Right lobe of liver (tissue), 4 donors: Measurements from ENCODE around the gene C3orf20.

Experiments used
- POLR2A ChIP-seq: fragments of 450-650 bp; IDR thresholded peaks from one replicate; pipeline ENCODE4 v1.6.1; 2017; ENCODE audit warnings: antibody characterized with exemption, mild to moderate bottlenecking
- TF ChIP-seq, protein P1 (sequence below), 4 donors: fragments of 200-600 bp in 3 of 4; fragments of 450-650 bp in 1 of 4; IDR thresholded peaks; one replicate each; pipeline versions ENCODE4 v1.5.1 to v1.8.0; 2016 to 2022; ENCODE audit warnings: antibody characterized with exemption in 4 of 4, mild to moderate bottlenecking in 2 of 4
- donor health status: DM: no; HTN: no; CAD: no.
- donor health status: DM: no; HTN: no; CAD: no.
- donor health status: DM: no; HTN: yes; CAD: no.

- TF ChIP-seq, protein P1, sequence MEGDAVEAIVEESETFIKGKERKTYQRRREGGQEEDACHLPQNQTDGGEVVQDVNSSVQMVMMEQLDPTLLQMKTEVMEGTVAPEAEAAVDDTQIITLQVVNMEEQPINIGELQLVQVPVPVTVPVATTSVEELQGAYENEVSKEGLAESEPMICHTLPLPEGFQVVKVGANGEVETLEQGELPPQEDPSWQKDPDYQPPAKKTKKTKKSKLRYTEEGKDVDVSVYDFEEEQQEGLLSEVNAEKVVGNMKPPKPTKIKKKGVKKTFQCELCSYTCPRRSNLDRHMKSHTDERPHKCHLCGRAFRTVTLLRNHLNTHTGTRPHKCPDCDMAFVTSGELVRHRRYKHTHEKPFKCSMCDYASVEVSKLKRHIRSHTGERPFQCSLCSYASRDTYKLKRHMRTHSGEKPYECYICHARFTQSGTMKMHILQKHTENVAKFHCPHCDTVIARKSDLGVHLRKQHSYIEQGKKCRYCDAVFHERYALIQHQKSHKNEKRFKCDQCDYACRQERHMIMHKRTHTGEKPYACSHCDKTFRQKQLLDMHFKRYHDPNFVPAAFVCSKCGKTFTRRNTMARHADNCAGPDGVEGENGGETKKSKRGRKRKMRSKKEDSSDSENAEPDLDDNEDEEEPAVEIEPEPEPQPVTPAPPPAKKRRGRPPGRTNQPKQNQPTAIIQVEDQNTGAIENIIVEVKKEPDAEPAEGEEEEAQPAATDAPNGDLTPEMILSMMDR (IDR thresholded peaks at IDR 0.05): no peak
- no peak for TF ChIP-seq POLR2A
Measured at GRCh38 chr3:14768182-14768790, 93.3 kb downstream of the C3orf20 start.
